ENCODE results near the gene RXFP1.

DNA sequence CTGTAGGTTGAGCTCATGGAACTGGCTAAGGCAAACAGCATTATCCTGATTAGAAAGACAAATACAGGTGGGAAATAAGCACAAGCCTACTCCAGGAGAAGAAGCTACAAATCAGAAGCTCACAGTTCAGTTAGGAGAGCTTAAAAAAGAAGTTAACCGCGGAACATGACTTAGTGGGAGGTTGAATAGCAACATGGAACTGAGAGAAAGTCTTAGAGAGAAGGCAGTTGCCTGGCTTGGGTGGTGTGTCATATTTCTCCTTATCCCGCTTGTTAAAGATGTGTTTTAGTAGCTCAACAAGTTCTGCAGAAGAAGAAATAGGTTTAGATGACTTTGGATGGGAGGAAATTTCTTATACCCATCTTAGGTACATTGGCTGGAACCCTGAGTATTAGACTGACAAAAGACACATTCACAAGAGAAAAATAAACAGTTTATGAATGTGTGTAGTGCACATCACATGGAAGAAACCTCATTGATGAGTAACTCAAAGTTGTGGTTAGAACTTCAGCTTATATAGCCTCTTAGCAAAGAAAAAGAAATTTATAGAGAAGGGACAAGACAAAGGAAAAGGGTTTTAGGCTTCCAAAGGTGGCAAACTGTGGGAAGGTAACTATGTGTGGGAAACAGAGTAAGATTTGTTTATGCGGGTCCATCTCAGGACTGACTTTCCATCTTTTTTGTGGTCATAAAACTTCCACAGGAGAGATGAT, 37.4 kb upstream of the RXFP1 start:
- TF ChIP-seq, protein P1, sequence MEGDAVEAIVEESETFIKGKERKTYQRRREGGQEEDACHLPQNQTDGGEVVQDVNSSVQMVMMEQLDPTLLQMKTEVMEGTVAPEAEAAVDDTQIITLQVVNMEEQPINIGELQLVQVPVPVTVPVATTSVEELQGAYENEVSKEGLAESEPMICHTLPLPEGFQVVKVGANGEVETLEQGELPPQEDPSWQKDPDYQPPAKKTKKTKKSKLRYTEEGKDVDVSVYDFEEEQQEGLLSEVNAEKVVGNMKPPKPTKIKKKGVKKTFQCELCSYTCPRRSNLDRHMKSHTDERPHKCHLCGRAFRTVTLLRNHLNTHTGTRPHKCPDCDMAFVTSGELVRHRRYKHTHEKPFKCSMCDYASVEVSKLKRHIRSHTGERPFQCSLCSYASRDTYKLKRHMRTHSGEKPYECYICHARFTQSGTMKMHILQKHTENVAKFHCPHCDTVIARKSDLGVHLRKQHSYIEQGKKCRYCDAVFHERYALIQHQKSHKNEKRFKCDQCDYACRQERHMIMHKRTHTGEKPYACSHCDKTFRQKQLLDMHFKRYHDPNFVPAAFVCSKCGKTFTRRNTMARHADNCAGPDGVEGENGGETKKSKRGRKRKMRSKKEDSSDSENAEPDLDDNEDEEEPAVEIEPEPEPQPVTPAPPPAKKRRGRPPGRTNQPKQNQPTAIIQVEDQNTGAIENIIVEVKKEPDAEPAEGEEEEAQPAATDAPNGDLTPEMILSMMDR (IDR thresholded peaks at IDR 0.05), result no peak
- TF ChIP-seq EP300 (IDR thresholded peaks at IDR 0.05), result no peak

Data from stomach (tissue), 4 donors.